GM18868 (cell line): ENCODE results near the gene MOB2.

Experiments used
- ATAC-seq: cut with Tn5 transposase; IDR thresholded peaks from one replicate; pipeline ENCODE4 v1.9.1; 2021; ENCODE audit warnings: mild to moderate bottlenecking, moderate library complexity; ENCODE audit not compliant: unreplicated experiment

The MOB2 gene

GRCh38 chr11:1475841-1476240 is 10.7 kb downstream of the MOB2 start:
- ATAC-seq: no peak

GRCh38 chr11:1473786-1474185 is 12.8 kb downstream of the MOB2 start:
- no peak for ATAC-seq

- no peak for ATAC-seq
Observed at GRCh38 chr11:1473011-1473628, 13.5 kb downstream of the MOB2 start.

- ATAC-seq: no peak
Observed at GRCh38 chr11:1472180-1473005, 14.2 kb downstream of the MOB2 start.

- ATAC-seq: no peak
Observed at GRCh38 chr11:1471736-1472135, 14.8 kb downstream of the MOB2 start.

- no peak for ATAC-seq
Observed at GRCh38 chr11:1470681-1471611, 15.6 kb downstream of the MOB2 start.

GRCh38 chr11:1469911-1470680 is 16.5 kb downstream of the MOB2 start:
- no peak for ATAC-seq

GRCh38 chr11:1469287-1469910 is 17.2 kb downstream of the MOB2 start:
- ATAC-seq: no peak

GRCh38 chr11:1468473-1469066 is 18.0 kb downstream of the MOB2 start:
- no peak for ATAC-seq

GRCh38 chr11:1468002-1468401 is 18.6 kb downstream of the MOB2 start:
- ATAC-seq: no peak

GRCh38 chr11:1467270-1467669 is 19.3 kb downstream of the MOB2 start:
- no peak for ATAC-seq

GRCh38 chr11:1466784-1467183 is 19.8 kb downstream of the MOB2 start:
- no peak for ATAC-seq

- no peak for ATAC-seq
Observed at GRCh38 chr11:1463056-1463455, 23.5 kb downstream of the MOB2 start.

- no peak for ATAC-seq
Observed at GRCh38 chr11:1462698-1462975, 23.9 kb downstream of the MOB2 start.

GRCh38 chr11:1461826-1462697 is 24.5 kb downstream of the MOB2 start:
- no peak for ATAC-seq

- ATAC-seq: no peak
Observed at GRCh38 chr11:1460986-1461825, 25.4 kb downstream of the MOB2 start.

GRCh38 chr11:1460396-1460985 is 26.1 kb downstream of the MOB2 start:
- no peak for ATAC-seq
